ENCODE measurements around the gene CDH6. TPM values are rescaled to one million over a fixed set of nuclear protein-coding genes. Genes with fewer than 3 reads are reported as not detected.
A peak's percentile ranks its signal among the peaks of the same experiment; 100 is the strongest.

CDH6 gene
- total and polyA plus RNA-seq, 12 donors: 1.1 to 7.5 (median 3.4) TPM

DNA sequence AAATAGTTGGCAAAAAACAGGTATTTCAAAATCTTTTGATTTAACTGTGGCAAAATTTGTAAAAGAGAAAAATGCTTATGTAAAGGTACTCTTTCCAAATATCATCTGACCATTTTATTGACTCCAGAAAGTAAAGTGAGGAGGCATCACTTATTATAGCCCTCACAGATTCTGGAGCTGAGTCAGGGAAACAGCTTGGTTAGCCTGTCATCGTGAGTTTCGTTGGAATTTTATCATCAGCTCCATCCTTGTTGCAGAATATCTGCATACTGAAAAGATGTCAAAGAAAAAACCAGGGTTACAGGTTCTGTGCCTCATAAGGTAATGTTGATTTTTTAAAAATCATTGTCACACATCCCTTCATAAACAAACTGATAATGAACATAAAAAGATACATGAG lies 74.8 kb downstream of the CDH6 start:
- Histone ChIP-seq H3K27ac (no peak overlapping the region), H3K9me3 (no peaks in the 10 kb centered on the region), H3K4me1 (peaks cover 0 to 8% (median 0%) of the 10 kb centered on the region in 9 donors), H3K27me3 (peaks cover 0 to 15% (median 2%) of the 10 kb centered on the region in 7 donors), H3K36me3 (no peaks in the 10 kb centered on the region), H3K4me3 (no peak overlapping the region)
- WGBS, 2 donors: 28 to 51% methylated on average over 2 of the region's 2 CpGs
- intact Hi-C loops (cut with DNase I): no loop called here
- DNase-seq: no peak
- TF ChIP-seq, protein P1, sequence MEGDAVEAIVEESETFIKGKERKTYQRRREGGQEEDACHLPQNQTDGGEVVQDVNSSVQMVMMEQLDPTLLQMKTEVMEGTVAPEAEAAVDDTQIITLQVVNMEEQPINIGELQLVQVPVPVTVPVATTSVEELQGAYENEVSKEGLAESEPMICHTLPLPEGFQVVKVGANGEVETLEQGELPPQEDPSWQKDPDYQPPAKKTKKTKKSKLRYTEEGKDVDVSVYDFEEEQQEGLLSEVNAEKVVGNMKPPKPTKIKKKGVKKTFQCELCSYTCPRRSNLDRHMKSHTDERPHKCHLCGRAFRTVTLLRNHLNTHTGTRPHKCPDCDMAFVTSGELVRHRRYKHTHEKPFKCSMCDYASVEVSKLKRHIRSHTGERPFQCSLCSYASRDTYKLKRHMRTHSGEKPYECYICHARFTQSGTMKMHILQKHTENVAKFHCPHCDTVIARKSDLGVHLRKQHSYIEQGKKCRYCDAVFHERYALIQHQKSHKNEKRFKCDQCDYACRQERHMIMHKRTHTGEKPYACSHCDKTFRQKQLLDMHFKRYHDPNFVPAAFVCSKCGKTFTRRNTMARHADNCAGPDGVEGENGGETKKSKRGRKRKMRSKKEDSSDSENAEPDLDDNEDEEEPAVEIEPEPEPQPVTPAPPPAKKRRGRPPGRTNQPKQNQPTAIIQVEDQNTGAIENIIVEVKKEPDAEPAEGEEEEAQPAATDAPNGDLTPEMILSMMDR (IDR thresholded peaks at IDR 0.05): no peak
- no peak for ATAC-seq

DNA sequence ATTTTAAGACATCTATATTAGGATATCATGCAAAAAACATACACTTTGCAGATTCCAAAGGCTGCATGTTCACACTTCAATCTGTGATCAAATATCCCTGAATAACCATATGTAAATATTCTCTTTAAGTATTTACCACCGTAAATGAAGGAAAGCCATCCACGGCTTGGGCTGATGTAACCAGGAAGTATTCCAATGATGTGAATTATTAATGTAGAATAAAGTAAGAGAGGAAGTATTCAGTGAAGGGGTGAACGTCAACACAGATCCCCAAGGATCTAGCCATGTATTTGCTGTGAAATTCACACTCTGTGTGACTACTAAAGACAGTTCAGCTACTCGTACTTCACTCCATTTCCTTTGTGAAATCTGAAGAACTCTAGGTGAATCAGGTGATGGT lies 75.2 kb downstream of the CDH6 start:
- H3K27me3 ChIP-seq: peaks cover 0 to 15% (median 2%) of the 10 kb centered on the region in 7 donors
- no peak for DNase-seq
- WGBS, 2 donors: 35 to 48% methylated on average over 4 of the region's 4 CpGs
- H3K4me1 ChIP-seq: peaks cover 0 to 12% (median 0%) of the 10 kb centered on the region in 9 donors
- ATAC-seq: no peak
- TF ChIP-seq, protein P1 (IDR thresholded peaks at IDR 0.05): no peak
- intact Hi-C loops (cut with DNase I): no loop called here
- no peaks in the 10 kb centered on the region for H3K36me3 ChIP-seq
- H3K9me3 ChIP-seq: no peaks in the 10 kb centered on the region
- H3K4me3 ChIP-seq: no peak overlapping the region
- no peak overlapping the region for H3K27ac ChIP-seq

GRCh38 chr5:31269259-31269658 lies 75.8 kb downstream of the CDH6 start:
- H3K9me3 ChIP-seq: no peaks in the 10 kb centered on the region
- TF ChIP-seq, protein P1 (IDR thresholded peaks at IDR 0.05): no peak
- no peaks in the 10 kb centered on the region for H3K36me3 ChIP-seq
- 52 to 60% methylated on average over 4 of the region's 4 CpGs for WGBS, 2 donors
- H3K27ac ChIP-seq: no peak overlapping the region
- H3K4me3 ChIP-seq: no peak overlapping the region
- ATAC-seq: no peak
- intact Hi-C loops (cut with DNase I): no loop called here
- DNase-seq: no peak
- peaks cover 0 to 15% (median 2%) of the 10 kb centered on the region in 7 donors for H3K27me3 ChIP-seq
- H3K4me1 ChIP-seq: peaks cover 0 to 12% (median 0%) of the 10 kb centered on the region in 9 donors

- intact Hi-C loops (cut with DNase I): no loop called here
- no peak overlapping the region for H3K27ac ChIP-seq
- no peak for DNase-seq
- WGBS, 2 donors: 79 to 82% methylated on average over 5 of the region's 5 CpGs
- TF ChIP-seq, protein P1 (IDR thresholded peaks at IDR 0.05): peak; percentile 28 to 66 (median 60)
- H3K4me1 ChIP-seq: peaks cover 0 to 12% (median 0%) of the 10 kb centered on the region in 9 donors
- H3K27me3 ChIP-seq: peaks cover 0 to 15% (median 2%) of the 10 kb centered on the region in 7 donors
- ATAC-seq: no peak
- peaks cover 0 to 2% (median 0%) of the 10 kb centered on the region in 11 donors for H3K9me3 ChIP-seq
- H3K36me3 ChIP-seq: no peaks in the 10 kb centered on the region
- no peak overlapping the region for H3K4me3 ChIP-seq
Measured at GRCh38 chr5:31270396-31270795, 76.9 kb downstream of the CDH6 start.

Measured in heart right ventricle (tissue), 16 donors.